Natural killer cell (primary cell): ENCODE results near the gene FNDC3B. TPM values are rescaled to one million over a fixed set of nuclear protein-coding genes. Genes with fewer than 3 reads are reported as not detected.
A peak's percentile ranks its signal among the peaks of the same experiment; 100 is the strongest.

ENCODE experiments used
- ATAC-seq, 3 donors: fragments of 150-1000 bp in 2 of 3; fragments of 200-7000 bp in 1 of 3; cut with Tn5 transposase; 1 replicate in 1 of 3; 2 replicates in 2 of 3; pipeline ENCODE4 v1.10.0; 2021; ENCODE audit warnings: mild to moderate bottlenecking in 2 of 3, moderate library complexity in 2 of 3
- DNase-seq, 2 donors: peaks; one replicate each; pipeline versions ENCODE4 v3.0.0 to v3.0.0-alpha.2; 2013 to 2021; ENCODE audit warnings: mixed read lengths in 1 of 2
- H3K27ac ChIP-seq: one replicate; pipeline ENCODE4 v1.5.1; 2013; ENCODE audit warnings: mild to moderate bottlenecking, low read length
- H3K27me3 ChIP-seq: one replicate; pipeline ENCODE4 v1.6.1; 2013; ENCODE audit warnings: low read length; ENCODE audit not compliant: control insufficient read depth, insufficient read depth
- H3K36me3 ChIP-seq: one replicate; pipeline ENCODE4 v1.6.1; 2013; ENCODE audit warnings: low read length; ENCODE audit not compliant: control insufficient read depth, insufficient read depth
- H3K4me1 ChIP-seq: one replicate; pipeline ENCODE4 v1.6.1; 2013; ENCODE audit warnings: low read length; ENCODE audit not compliant: control insufficient read depth, insufficient read depth
- H3K4me3 ChIP-seq: one replicate; pipeline ENCODE4 v1.5.1; 2013; ENCODE audit warnings: low read length
- H3K9me3 ChIP-seq: one replicate; pipeline ENCODE4 v1.6.1; 2013; ENCODE audit warnings: low read length; ENCODE audit not compliant: control insufficient read depth, insufficient read depth
- H3K27ac Mint-ChIP-seq, 2 donors: one replicate each; pipeline ENCODE4 v1.8.0; 2022; ENCODE audit warnings: mild to moderate bottlenecking in 2 of 2, mixed read lengths in 2 of 2, moderate library complexity in 1 of 2
- H3K27me3 Mint-ChIP-seq, 2 donors: one replicate each; pipeline ENCODE4 v1.8.0; 2022; ENCODE audit warnings: low read depth in 2 of 2, mixed read lengths in 2 of 2
- H3K36me3 Mint-ChIP-seq: one replicate; pipeline ENCODE4 v1.8.0; 2022; ENCODE audit warnings: mixed read lengths
- H3K4me1 Mint-ChIP-seq, 2 donors: one replicate each; pipeline ENCODE4 v1.8.0; 2022; ENCODE audit warnings: mixed read lengths in 2 of 2
- H3K4me3 Mint-ChIP-seq: one replicate; pipeline ENCODE4 v1.8.0; 2022; ENCODE audit warnings: mild to moderate bottlenecking, moderate library complexity, mixed read lengths
- H3K9me3 Mint-ChIP-seq, 2 donors: one replicate each; pipeline ENCODE4 v1.8.0; 2022; ENCODE audit warnings: mixed read lengths in 2 of 2
- WGBS: methylation state at CpG from one replicate; pipeline ENCODE4 v1.1.7; 2013; ENCODE audit warnings: missing lambda C conversion rate; ENCODE audit not compliant: insufficient coverage; 5-methylcytosine and 5-hydroxymethylcytosine counted together
- intact Hi-C: fragments of 100-400 bp; cut with micrococcal nuclease; formaldehyde crosslinking; loops from one replicate; pipeline ENCODE4 v1.14.2; 2022
- total RNA-seq, 4 donors: library from RNA; stranded (reverse); fragments of 120-200 nt in 1 of 4; gene quantifications; one replicate each; pipeline versions ENCODE4 v1.2.3 to v1.2.4, GENCODE V29; 2013 to 2022
- TF ChIP-seq, protein P1 (sequence below): fragments of 200-600 bp; IDR thresholded peaks from one replicate; pipeline ENCODE4 v1.8.0; 2022; ENCODE audit warnings: antibody characterized with exemption

The FNDC3B gene
- total RNA-seq, 3 donors from 2014 or later (not counting 1 experiment from before 2014, with no cell fraction given), result 154 to 214 (median 206) TPM

DNA sequence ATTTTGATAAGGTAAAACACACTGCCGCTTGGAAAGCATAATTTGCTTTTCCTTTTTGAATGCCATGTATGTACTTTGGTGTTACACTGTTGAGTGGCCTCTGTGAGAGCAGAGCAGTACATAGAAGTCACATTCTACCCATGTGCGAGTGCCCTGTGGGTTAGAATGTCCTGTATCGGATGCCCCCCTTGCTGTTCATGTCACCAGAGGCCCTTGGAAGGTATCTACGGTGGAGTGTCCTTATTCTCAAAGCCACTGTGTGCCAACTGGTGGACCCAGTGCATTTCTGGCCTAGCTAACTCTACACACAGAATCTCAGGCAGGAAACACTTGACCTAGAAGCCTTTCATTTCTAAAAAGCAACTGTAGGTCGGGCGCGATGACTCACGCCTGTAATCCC lies 271.8 kb downstream of the FNDC3B start:
- DNase-seq (no peak), ATAC-seq (no peak)
- intact Hi-C loops, result no loop called here
- Mint-ChIP-seq H3K27me3 (no peaks in the 10 kb centered on the region), H3K4me1 (peaks cover 5 to 10% of the 10 kb centered on the region in 2 donors), H3K9me3 (no peaks in the 10 kb centered on the region), H3K4me3 (no peak overlapping the region), H3K27ac (peak overlapping the region in 1 of 2 donors; percentile 61), H3K36me3 (peaks cover 24% of the 10 kb centered on the region)
- Histone ChIP-seq H3K36me3 (peaks cover 64% of the 10 kb centered on the region), H3K4me1 (no peaks in the 10 kb centered on the region), H3K9me3 (no peaks in the 10 kb centered on the region), H3K4me3 (no peak overlapping the region), H3K27ac (no peak overlapping the region), H3K27me3 (no peaks in the 10 kb centered on the region)
- WGBS, result 95% methylated on average over 5 of the region's 8 CpGs
- TF ChIP-seq, protein P1, sequence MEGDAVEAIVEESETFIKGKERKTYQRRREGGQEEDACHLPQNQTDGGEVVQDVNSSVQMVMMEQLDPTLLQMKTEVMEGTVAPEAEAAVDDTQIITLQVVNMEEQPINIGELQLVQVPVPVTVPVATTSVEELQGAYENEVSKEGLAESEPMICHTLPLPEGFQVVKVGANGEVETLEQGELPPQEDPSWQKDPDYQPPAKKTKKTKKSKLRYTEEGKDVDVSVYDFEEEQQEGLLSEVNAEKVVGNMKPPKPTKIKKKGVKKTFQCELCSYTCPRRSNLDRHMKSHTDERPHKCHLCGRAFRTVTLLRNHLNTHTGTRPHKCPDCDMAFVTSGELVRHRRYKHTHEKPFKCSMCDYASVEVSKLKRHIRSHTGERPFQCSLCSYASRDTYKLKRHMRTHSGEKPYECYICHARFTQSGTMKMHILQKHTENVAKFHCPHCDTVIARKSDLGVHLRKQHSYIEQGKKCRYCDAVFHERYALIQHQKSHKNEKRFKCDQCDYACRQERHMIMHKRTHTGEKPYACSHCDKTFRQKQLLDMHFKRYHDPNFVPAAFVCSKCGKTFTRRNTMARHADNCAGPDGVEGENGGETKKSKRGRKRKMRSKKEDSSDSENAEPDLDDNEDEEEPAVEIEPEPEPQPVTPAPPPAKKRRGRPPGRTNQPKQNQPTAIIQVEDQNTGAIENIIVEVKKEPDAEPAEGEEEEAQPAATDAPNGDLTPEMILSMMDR, result no peak

DNA sequence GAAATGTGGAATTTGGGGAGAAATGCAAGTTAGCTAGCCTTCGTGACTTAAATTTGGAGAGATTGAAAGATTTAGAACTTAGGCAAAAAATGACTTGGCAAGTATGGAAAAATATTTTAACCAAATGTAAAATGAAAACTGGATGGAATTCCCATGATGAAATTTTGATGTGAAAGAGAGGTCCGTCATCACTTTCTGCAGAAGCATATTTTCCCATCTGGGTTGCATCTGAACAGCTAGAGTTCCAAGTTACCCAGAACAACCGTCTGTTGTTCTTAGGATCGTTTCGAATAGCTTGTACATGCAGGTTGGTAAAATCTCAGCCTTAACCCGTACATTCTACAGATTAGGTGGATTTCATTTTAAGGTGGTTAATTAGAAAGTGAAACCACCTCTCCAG lies 272.6 kb downstream of the FNDC3B start:
- Histone ChIP-seq H3K27me3 (no peaks in the 10 kb centered on the region), H3K27ac (no peak overlapping the region), H3K9me3 (no peaks in the 10 kb centered on the region), H3K4me1 (no peaks in the 10 kb centered on the region), H3K4me3 (no peak overlapping the region), H3K36me3 (peaks cover 63% of the 10 kb centered on the region)
- ATAC-seq (no peak), DNase-seq (no peak)
- TF ChIP-seq, protein P1, result no peak
- no peak overlapping the region for H3K4me3 Mint-ChIP-seq
- H3K36me3 Mint-ChIP-seq, result peaks cover 24% of the 10 kb centered on the region
- H3K27ac Mint-ChIP-seq, result no peak overlapping the region
- intact Hi-C loops, result no loop called here
- peaks cover 5 to 10% of the 10 kb centered on the region in 2 donors for H3K4me1 Mint-ChIP-seq
- 97% methylated on average over 5 of the region's 6 CpGs for WGBS
- H3K27me3 Mint-ChIP-seq, result no peaks in the 10 kb centered on the region
- no peaks in the 10 kb centered on the region for H3K9me3 Mint-ChIP-seq

DNA sequence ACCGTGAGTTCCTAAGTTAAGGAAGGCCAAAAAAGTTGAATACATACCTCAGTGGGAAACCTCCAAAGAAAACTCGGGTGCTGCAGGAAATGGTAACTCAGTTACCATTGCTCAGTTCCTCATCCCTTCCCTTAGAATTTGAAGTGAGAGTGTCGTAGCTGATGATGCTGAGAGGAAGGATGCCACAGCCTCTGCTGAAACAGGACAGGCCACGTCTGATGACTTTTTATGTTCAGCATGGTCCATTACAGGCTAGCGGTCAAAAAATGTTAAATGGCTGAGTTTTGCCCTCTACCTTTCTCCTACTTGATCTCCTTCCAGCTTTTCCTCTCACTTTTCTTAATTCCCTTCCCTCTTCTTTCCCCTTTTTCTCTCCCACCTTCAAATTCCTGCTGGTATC lies 273.3 kb downstream of the FNDC3B start:
- peak overlapping the region in 1 of 2 donors; percentile 64 for H3K27ac Mint-ChIP-seq
- no peak overlapping the region for H3K4me3 Mint-ChIP-seq
- H3K27me3 ChIP-seq, result no peaks in the 10 kb centered on the region
- 91% methylated on average over 5 of the region's 5 CpGs for WGBS
- H3K4me1 Mint-ChIP-seq, result peaks cover 7 to 14% of the 10 kb centered on the region in 2 donors
- H3K36me3 Mint-ChIP-seq, result peaks cover 24% of the 10 kb centered on the region
- H3K36me3 ChIP-seq, result peaks cover 60% of the 10 kb centered on the region
- intact Hi-C loops, result no loop called here
- H3K9me3 Mint-ChIP-seq, result no peaks in the 10 kb centered on the region
- no peak for DNase-seq
- H3K9me3 ChIP-seq, result no peaks in the 10 kb centered on the region
- H3K4me3 ChIP-seq, result no peak overlapping the region
- H3K27me3 Mint-ChIP-seq, result no peaks in the 10 kb centered on the region
- no peaks in the 10 kb centered on the region for H3K4me1 ChIP-seq
- TF ChIP-seq, protein P1, result no peak
- no peak for ATAC-seq
- H3K27ac ChIP-seq, result no peak overlapping the region

DNA sequence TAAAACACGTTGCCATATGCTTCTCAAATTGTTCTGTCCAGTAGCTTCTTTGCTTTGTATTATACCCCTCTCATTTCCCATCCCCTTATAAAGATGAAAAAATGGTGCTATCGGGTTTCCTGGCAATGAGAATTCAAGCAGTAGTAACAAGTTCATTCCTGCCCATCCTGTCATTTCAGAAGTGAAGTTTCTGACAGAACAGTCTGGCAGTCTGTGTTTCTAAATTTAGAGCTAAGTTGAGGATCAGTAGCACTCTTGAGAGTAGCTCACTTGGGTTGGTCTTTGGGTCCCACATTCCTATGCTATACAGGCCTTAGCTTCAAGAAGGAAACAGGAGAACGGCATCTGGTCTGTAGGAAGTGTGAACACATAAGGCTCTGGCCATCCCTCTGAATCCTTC lies 274.3 kb downstream of the FNDC3B start:
- Mint-ChIP-seq H3K4me3 (no peak overlapping the region), H3K9me3 (no peaks in the 10 kb centered on the region), H3K27me3 (no peaks in the 10 kb centered on the region), H3K4me1 (peaks cover 13 to 22% of the 10 kb centered on the region in 2 donors), H3K36me3 (peaks cover 24% of the 10 kb centered on the region), H3K27ac (peak overlapping the region; percentile 63 to 64)
- Histone ChIP-seq H3K27ac (no peak overlapping the region), H3K36me3 (peaks cover 62% of the 10 kb centered on the region), H3K27me3 (no peaks in the 10 kb centered on the region), H3K4me3 (no peak overlapping the region), H3K4me1 (no peaks in the 10 kb centered on the region), H3K9me3 (no peaks in the 10 kb centered on the region)
- TF ChIP-seq, protein P1, result no peak
- intact Hi-C loops, result no loop called here
- ATAC-seq, result no peak
- DNase-seq, result no peak
- 95% methylated on average over 3 of the region's 3 CpGs for WGBS
